Urothelium cell line (cell line): Measurements from ENCODE around the gene ST14.

ENCODE experiments used
- DNase-seq: peaks from one replicate; pipeline ENCODE4 v3.0.0; 2011; ENCODE audit warnings: low spot score, mixed read lengths
- FAIRE-seq: peaks from 2 replicates; lab custom pipeline; 2011; peaks lifted over from hg19 to GRCh38; lab: Jason Lieb, UNC

The ST14 gene

DNA sequence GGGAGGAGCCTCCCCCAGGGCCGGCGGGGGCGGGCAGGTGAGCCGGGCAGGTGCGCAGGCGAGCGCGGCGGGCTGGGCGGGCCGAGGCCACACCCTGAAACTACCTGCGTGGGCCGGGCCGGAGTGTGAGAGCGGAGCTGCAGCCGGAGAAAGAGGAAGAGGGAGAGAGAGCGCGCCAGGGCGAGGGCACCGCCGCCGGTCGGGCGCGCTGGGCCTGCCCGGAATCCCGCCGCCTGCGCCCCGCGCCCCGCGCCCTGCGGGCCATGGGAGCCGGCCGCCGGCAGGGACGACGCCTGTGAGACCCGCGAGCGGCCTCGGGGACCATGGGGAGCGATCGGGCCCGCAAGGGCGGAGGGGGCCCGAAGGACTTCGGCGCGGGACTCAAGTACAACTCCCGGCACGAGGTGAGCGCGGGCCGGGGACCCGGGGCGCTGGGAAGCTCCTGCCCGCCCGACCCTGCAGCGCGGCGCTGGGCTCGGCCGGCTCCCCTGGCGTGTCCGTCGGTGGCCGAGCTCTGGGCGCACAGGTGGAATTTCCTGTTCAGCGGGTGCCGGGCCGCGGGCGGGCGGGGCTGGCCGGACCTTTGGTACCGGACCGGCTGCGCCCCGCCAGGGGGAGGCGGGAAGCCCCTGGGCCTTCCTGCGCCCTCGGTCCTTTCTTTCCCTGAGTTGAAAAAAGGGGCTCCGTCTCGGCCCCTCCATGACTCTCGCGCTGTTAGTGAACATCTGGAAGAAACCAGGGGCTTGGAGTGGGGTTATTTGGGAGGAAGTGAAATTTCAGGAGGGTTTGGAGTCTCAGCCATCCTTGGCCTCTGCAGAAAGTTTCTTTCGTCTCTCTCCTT lies at the start of gene ST14:
TSS of gene ST14 (plus strand) at position 126 of the 841 bp plus-strand sequence. CDS start at position 324, 198 bp downstream.
- FAIRE-seq = no peak
- no peak for DNase-seq

GRCh38 chr11:130110339-130111108 lies 49.1 kb upstream of the ST14 start:
- FAIRE-seq = no peak
- no peak for DNase-seq

DNA sequence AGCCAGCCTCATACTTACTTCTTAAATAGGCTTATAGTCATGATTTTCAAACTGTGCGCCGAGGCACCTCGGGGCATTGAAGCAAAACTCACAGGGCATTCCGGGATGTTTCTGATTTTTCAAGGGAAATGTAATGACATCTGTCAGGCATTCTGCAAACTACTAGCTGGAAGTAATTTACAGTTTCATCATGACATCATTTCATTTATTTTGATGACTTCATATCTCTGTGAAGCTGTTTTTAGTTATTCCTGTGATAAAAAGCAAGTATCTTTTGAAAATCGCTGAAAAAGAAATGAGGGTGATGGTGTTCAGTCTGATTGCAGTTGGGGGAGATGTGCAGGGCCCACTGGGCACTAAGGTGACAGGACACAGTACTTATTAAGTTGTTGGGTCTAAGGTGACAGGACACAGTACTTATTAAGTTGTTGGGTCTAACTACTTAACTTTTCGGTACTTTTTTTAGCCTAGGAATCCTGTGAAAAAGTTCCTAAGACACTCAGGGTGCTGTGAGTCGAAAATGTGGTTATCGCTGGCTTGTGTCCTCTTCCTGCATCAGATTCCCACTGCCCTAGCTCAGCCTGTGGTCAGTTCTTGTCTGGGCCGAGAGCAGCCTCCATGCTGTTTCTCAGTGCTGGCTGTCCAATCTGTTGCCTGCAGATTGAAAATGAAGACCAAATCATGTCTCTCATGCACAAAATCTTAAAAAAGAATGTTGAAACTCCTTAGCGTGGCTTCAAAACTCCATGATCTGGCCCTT lies 47.3 kb upstream of the ST14 start:
- FAIRE-seq = no peak
- DNase-seq = no peak

- no peak for DNase-seq
- no peak for FAIRE-seq
These were observed 45.3 kb upstream of the ST14 start for GRCh38 chr11:130114281-130114680.

DNA sequence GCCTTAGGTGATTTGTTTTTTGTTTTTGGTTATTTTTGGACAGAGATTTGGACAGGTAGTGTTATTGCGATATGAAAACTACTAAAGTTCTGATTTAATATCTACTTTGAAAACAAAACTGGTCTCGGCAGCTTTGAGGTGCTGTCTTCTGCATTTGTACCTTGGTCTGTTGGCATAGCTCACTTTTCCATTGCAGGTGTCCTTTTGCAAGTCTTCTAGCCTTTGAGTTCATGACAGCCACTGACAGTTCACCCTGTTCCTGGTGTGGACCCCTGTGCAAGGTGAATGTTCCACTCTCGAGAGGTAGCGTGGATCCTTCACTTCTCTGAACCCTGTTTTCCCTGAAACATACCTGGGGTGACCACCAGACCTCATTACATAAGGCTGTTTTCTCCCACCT lies 44.9 kb upstream of the ST14 start:
- FAIRE-seq (no peak), DNase-seq (no peak)

- no peak for DNase-seq
- FAIRE-seq = no peak
These were observed 44.4 kb upstream of the ST14 start for GRCh38 chr11:130115218-130115617.

DNA sequence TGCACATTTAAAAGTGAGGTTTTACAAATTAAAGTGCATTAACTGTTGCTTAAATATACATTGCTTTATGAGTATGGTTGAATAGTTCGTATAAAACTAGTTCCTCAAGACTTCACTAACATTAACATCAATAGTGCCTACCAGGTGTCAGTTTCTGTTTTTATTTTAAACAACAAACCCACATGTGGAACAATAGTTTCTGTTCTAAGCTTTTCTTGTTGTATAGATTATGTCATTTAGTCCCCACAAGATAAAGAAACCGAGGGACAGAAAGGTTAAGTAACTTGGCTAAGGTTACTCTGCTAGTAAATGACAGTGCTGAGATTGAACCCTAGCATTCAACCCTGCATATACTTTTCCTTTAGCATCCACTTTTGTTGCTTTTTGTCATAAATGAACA lies 41.4 kb upstream of the ST14 start:
- FAIRE-seq (no peak), DNase-seq (no peak)

GRCh38 chr11:130118636-130119387 lies 40.8 kb upstream of the ST14 start:
- no peak for FAIRE-seq
- DNase-seq = no peak

- DNase-seq (no peak), FAIRE-seq (no peak)
These were observed 39.5 kb upstream of the ST14 start for GRCh38 chr11:130120045-130120444.

- DNase-seq (no peak), FAIRE-seq (no peak)
These were observed 38.1 kb upstream of the ST14 start for GRCh38 chr11:130121445-130121978.

GRCh38 chr11:130122141-130122575 lies 37.4 kb upstream of the ST14 start:
- no peak for FAIRE-seq
- DNase-seq = no peak

GRCh38 chr11:130123414-130124040 lies 36.1 kb upstream of the ST14 start:
- FAIRE-seq = no peak
- no peak for DNase-seq

DNA sequence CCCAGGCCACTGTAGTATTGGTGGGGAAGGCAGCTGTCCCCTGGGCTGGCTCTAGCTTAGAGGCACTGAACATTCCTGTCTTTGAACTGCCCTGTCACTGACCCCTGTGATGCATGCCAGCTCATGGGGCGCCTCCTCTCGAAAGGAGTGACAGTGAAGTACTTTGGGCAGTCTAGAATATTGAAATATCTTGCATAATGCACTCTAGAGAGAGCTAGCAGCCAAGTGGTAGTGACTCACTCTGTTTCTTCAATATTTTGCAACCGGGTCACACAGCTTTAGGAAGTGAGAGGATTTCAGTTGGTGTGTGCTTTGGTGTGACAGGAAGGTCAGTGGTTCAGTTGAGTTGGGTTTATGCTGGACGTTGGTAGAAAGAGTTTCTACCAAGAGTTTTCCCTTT lies 35.5 kb upstream of the ST14 start:
- no peak for FAIRE-seq

GRCh38 chr11:130125638-130126037 lies 33.9 kb upstream of the ST14 start:
- FAIRE-seq = no peak

More for the DNA sequence above, 35.5 kb upstream of the ST14 start:
- no peak for DNase-seq

DNA sequence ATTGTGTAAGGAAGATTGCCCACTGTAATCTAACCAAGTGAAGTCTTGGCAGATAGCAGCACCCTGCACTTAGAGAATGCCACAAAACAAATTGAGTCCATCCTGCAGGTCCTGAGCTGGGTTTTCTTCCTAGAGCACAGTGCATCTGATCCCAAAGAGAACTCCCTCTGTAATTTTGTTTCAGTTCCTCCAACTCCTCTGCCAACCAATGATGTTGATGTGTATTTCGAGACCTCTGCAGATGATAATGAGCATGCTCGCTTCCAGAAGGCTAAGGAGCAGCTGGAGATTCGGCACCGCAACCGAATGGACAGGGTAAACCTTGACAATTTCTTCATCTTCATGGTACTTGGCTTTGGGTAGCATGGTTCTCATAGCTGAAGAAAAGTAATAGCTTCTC lies 33.1 kb upstream of the ST14 start:
- no peak for FAIRE-seq
- DNase-seq = no peak

More at GRCh38 chr11:130125638-130126037, 33.9 kb upstream of the ST14 start:
- DNase-seq = no peak

DNA sequence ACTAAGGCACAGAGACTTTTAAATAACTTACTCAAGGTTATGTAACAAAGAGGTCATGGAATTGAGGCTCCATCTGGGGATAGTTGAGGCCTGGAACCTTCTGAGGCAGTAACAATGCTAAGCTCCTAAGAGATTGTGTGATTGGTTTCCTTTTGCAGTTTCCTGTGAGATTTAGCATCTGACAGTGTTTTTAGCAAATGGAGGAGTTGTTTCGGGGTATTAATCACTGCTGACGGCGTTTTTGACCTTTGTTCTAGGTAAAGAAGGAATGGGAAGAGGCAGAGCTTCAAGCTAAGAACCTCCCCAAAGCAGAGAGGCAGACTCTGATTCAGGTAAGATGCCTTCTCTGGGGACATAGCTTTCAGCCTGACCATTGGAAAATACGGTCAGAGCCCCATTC lies 32.1 kb upstream of the ST14 start:
- no peak for FAIRE-seq
- no peak for DNase-seq

DNA sequence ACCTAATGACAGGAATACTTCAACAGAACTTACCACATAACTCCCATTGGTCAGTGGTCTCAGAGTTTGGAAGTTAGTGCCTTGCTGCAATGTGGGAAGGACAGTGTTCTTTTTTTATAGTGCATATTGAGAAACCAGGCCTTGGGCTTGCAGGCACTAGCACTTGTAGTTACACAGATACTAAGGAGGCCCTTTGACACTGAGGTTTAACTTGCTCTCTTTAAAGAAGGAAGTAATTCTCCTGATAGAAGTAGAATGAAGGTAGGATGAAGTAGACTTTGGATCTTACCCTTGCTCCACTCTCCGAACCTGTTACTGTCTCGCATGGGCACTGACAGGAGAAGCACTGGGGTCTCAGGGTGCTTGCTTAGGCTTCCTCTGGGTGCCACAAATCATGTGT lies 31.0 kb upstream of the ST14 start:
- no peak for DNase-seq
- no peak for FAIRE-seq

- DNase-seq = no peak
- FAIRE-seq = no peak
These were observed 29.7 kb upstream of the ST14 start for GRCh38 chr11:130129922-130130321.

DNA sequence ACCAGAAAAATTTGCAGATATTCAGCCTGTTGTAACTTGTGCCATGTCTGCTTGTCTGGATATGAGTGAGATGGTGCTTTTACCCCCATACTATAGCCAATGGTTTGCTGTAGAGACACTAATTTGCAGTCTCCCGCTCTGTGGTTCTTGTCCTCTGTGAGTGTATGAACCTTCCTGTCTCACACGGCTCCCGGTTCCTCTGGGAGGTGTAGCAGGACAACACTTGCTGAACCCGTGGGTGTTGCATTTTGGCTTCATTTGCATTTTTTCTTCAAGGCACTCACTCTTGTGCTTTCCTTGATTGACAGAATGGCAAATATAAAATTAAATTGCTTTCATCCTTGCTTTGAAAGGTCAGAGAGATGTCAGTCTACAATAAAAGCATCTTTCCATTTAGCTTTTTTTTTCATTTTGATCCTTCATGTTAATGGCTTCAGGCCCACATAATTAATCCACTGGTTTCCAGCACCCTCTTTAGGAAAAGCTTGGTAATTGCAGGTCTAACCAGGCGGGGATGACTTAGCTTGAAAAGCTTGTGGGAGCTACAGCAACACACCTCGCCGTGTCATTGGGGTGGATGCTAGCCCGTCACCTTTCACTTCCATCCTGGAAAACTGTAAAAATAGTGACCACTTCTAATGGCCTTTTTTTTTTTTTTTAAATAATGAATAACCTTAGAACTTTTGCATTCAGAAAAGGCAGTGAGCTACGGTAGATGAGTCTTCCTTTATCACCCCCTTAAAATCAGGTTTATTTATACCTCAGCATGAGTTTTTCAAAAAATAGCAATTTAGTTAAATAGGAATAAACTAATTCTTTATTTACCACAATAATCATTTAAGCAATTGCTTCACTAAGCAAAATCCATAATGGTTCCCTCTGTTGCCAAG lies 27.4 kb upstream of the ST14 start:
- peak; percentile 53 for DNase-seq
- no peak for FAIRE-seq
